ENCODE data around the gene TUBGCP6.

TUBGCP6 gene

DNA sequence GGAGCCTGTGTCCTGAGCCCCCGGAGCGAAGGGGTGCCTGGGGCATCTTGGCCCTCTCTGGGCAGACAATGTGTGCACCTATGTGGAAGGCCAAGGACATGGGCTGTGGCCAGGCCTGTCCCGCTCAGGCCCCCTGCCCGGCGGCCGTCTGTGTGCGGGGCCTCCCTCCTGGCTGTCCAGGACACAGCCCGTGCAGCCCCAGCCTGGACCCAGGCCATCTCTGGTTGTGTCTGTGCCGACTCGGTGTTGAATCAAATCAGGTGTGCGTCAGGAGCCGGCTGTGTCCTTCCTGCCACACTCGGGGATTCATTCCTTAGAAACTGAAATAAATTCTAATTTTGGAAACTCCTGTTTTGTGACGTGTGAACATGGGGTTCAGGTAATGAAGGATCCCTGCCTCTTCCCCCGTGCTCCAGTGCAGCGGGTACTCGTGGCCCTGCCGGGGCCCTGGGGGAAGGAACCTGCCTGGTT, 45.5 kb downstream of the TUBGCP6 start:
- no peak for DNase-seq (ENCODE audit: low read depth in 2 of 3, low spot score in 2 of 3)

DNA sequence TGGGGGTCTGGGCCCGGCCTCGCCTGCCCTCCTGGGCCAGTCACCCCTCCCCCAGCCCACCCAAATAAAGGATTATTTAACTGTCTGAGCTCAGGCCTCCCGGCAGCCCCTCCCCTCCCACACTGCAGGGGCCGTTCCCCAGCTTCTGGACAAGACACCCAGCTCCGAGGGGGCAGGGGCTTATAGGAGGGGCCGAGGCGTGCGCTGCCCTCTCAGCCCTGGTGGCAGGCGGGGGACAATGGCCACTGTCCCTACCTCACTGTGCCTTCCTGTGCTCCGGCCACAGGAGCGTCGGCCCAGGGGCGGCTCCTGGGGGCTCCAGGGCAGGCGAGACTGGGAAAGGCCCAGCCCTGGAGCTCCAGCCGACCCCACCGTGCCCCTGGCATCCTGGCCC, 46.2 kb downstream of the TUBGCP6 start:
- no peak for DNase-seq (ENCODE audit: low read depth in 2 of 3, low spot score in 2 of 3)

DNA sequence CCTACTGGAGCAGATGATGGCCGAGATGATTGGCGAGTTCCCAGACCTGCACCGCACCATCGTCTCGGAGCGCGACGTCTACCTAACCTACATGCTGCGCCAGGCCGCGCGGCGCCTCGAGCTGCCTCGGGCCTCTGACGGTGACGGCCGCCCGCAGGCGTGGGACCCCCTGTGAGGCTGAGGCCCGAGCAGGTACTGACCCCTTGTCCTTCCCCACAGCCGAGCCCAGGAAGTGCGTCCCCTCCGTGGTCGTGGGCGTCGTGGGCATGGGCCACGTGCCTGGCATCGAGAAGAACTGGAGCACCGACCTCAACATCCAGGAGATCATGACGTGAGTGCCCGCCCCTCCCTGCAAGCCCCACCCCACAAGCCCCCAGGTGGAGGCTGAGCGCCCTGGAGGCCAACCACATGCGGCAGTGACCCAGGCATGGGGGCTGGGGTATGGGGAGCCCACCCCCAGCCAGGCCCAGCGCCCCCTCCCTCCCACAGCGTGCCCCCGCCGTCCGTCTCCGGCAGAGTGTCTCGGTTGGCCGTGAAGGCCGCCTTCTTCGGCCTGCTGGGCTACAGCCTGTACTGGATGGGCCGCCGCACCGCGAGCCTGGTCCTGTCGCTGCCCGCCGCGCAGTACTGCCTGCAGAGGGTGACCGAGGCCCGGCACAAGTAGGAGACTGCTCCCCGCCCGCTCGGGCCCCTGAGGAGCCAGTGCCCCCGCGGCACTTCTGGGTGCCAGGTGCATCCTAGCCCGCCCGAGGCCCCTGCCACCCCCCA, 46.8 kb downstream of the TUBGCP6 start:
- DNase-seq (ENCODE audit: low read depth in 2 of 3, low spot score in 2 of 3): no peak

GRCh38 chr22:50197000-50197800, 47.6 kb downstream of the TUBGCP6 start:
- no peak for DNase-seq (ENCODE audit: low read depth in 2 of 3, low spot score in 2 of 3)

GRCh38 chr22:50196256-50196655, 48.6 kb downstream of the TUBGCP6 start:
- no peak for DNase-seq (ENCODE audit: low read depth in 2 of 3, low spot score in 2 of 3)

- no peak for DNase-seq (ENCODE audit: low read depth in 2 of 3, low spot score in 2 of 3)
Measured at GRCh38 chr22:50194037-50194805, 50.6 kb downstream of the TUBGCP6 start.

- DNase-seq (ENCODE audit: low read depth in 2 of 3, low spot score in 2 of 3): no peak
Measured at GRCh38 chr22:50193621-50194020, 51.2 kb downstream of the TUBGCP6 start.

DNA sequence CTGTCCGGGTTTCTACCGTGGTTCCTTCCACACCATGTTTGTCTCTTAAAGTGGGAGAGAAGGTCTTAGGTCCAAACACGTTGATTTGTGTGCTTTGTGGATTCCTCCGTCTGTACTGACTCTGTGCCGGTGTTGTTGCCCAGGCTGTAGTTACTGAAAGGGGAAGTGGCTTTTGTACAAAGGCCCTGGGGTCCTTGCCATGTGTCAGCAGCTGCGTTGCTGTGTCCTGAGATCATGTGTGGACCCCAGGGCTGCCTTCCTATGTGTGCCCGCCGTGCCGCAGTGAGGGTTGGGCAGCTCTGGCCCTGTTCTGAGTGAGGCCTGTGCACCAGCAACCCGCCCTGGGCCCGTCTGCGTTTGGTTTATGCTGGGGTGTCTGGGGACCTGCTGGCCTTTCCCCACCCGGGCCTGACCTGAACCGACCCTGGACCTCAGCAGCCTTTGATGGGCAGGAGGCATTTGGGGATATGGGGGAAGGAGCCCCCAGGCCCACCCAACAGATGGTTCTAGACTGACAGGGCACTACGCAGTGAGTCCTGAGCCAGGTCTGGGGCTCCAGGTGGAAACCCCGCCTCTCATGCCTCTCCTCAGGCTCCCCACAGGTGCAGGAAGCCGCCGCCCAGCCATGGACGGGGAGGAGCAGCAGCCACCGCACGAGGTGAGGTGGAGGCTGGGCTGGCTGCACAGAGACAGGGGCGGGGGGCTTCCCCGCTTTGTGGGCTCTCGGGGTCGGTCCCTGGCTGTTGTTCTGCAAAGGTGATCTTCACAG, 52.2 kb downstream of the TUBGCP6 start:
- no peak for DNase-seq (ENCODE audit: low read depth in 2 of 3, low spot score in 2 of 3)

DNA sequence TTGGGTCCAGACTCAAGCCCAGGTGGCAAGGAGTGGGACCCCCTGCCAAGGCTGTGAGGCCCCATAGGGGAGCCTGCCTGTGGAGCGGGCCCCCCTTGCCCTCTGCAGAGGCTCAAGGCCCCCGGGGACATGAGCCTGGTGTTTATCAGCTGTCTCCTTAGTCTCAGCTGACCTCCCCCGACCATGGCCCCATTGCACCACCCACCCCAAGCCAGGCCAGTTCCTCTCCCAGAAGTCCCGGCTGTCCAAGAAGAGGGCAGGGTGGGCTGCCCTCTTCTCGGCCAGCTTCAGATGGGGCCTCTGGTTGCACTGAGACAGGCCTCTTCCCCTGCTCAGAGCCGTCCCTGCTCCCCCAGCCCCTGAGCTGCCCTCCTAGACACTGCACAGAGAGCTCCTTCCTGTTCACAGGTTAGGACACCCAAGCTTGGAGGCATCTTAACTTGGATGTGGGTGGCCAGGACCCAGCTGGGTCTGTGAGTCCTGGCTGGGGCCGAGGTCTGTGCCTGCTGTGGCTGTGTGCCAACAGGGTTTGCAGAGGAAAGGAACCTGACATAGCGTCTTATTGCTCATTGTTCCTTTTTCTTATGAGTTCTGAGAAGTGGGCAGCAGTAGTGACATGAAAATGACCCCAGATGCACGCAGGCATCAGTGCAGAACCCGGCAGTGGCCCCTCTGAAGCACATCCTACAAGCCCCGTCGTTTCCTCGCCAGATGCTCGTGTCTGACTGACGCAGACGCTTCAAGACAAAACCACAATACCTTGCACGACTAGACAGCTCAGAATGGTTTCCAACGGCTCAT, 53.7 kb downstream of the TUBGCP6 start:
- no peak for DNase-seq (ENCODE audit: low read depth in 2 of 3, low spot score in 2 of 3)

DNA sequence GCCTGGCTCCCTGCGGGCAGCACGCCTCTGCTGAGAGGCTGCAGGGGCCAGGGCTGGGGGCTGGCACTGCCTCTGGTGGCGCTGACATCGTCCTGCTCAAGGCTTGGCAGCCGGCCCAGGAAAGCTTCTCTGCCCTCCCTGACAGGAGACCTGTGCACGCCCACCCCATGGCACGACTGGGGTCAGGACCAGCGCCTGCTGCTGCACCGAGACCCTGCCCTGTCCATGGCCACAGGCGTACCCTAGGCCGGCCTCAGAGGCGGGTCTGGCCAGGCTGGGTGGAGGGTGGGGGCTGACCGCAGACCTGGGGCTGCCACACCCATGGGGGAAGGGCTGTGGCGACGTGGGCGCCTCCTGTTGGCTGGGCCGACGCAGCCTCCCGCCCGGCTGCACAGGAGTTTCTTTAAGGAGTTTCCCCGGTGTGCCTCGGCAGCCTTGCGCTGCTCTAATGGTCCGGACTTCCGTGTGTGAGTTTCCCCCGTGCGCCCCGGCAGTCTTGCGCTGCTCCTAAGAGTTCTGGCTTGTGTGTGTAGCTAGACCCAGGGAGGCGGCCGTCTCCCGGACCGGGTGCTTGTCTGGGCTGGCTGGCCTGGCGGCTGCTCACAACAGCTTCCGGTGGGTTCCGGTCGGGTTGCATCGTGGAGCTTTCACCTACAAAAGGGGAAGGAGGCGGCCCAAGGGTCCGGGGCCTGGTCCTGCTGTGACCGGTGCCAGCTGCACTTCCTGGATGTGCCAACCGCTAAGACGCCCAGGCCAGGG, 54.5 kb downstream of the TUBGCP6 start:
- DNase-seq (ENCODE audit: low read depth in 2 of 3, low spot score in 2 of 3): peak in 2 of 3 experiments; percentile 59 to 71

DNA sequence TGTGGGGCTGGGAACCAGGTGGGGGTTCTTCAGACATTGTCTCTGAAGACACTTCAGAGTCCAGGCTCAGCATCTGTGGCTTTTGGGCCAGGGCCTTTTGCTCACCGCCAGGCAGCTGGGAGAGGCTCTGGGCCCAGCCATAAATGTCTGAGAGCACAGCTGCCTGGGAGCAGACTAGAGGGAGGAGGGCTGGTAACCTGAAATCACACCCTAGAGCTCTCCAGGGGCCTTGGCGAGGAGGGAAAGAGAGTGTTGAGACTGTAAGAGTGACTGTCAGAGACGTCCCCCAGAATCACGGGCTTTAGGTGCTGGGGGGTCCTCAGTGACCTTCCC, 55.0 kb downstream of the TUBGCP6 start:
- DNase-seq (ENCODE audit: low read depth in 2 of 3, low spot score in 2 of 3): no peak

DNA sequence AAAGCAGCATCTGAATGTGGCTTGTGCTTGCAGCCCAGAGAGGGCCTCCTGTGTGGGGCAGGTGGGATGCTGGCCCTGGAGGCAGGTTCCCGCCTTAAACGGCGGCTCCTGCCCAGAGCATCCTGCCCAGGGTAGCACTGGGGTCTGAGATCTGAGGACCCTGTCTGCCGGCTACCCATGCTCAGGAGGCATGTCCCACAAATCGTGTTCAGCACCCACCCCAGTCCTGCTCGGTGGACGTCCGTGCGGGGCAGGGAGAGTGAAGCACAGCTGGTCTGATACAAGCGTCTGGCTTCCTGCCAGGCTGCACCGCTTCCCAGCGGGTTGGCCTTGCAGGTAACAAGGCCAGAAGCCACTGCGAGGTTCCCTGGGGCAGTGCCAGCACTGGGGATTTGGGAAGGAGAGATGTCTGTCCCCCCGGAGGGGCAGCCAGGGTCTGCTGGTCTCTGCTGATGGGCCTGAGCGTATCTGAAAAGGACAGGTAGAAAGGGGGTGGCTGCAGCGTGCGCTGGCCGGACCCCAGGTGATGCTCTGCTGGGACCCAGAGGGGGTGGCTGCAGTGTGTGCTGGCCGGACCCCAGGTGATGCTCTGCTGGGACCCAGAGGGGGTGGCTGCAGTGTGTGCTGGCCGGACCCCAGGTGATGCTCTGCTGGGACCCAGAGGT, 55.5 kb downstream of the TUBGCP6 start:
- DNase-seq (ENCODE audit: low read depth in 2 of 3, low spot score in 2 of 3): no peak

DNA sequence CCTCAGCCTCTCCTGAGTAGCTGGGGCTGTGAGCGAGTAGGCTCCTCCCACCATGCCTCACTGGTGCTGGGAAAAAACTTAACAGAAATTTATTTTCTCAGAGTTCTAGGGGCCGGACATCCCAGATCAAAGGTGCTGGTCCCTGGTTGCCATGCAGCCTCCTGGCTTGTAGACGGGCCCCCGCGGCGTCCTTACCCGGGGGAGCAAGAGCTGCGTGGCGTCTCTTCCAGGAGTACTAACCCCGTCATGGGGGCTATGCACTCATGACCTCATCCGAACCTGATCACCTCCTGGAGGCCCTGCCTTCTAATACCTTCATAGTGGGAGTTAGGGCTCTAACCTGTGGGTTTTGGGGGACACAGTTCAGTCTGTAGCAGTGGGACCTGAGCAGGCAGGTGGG, 56.5 kb downstream of the TUBGCP6 start:
- DNase-seq (ENCODE audit: low read depth in 2 of 3, low spot score in 2 of 3): no peak

GRCh38 chr22:50186761-50187523, 57.9 kb downstream of the TUBGCP6 start:
- no peak for DNase-seq (ENCODE audit: low read depth in 2 of 3, low spot score in 2 of 3)

GRCh38 chr22:50186181-50186714, 58.6 kb downstream of the TUBGCP6 start:
- DNase-seq (ENCODE audit: low read depth in 2 of 3, low spot score in 2 of 3): no peak

DNA sequence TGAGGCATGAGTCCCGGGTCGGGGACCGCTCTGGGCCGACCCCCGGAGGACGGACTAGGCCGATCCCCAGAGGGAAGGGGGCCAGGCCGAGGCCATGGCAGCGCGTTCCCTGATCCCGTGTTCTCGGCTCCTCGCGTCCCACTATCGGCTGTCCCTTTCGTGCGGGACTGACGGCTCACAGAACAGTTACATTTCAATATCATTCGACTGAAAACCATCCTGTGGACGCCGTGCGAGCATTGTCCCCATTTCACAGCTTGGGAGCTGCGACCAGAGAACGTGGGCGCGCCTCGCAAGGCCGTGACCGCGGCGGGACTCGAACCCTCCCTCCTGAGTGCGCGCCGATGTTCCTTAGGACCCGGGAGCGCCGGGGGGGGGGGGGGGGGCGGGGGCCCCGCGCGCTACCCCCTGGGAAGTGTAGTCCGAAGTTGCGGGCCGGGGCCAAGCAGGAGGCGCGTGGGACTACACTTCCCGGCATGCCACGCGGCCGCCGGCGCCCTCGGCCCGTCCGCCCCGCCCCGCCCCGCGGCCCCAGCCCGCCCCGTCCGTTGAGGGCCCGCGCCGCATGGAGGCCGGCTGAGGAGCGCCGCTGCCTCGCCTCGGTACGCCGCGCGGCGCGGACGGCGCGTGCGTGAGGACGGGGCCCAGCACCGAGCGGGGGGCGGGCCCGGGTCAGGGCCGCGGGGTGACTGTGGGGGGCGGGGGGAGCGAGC, 59.3 kb downstream of the TUBGCP6 start, which contains the start of gene TRABD:
Gene TRABD (plus strand): TSS at position 539 of the 713 bp plus-strand sequence. CDS start 7,148 bp downstream, outside the sequence.
- peak; percentile 53 to 82 (median 58) for DNase-seq (ENCODE audit: low read depth in 2 of 3, low spot score in 2 of 3)

GRCh38 chr22:50184902-50185374, 59.9 kb downstream of the TUBGCP6 start:
- DNase-seq (ENCODE audit: low read depth in 2 of 3, low spot score in 2 of 3): no peak
